Astrocyte (in vitro differentiated cells and primary cell): ENCODE measurements around the gene SUSD4.

Experiments used
- CTCF ChIP-seq: IDR thresholded peaks from 2 replicates; pipeline ENCODE4 v1.5.1; 2011; ENCODE audit warnings: low read depth, mild to moderate bottlenecking, inconsistent platforms, low read length, moderate library complexity; ENCODE audit not compliant: insufficient read depth
- EZH2 ChIP-seq: IDR thresholded peaks from 2 replicates; pipeline ENCODE4 v1.6.1; 2012; ENCODE audit warnings: mild to moderate bottlenecking, low read length, inconsistent platforms; ENCODE audit not compliant: insufficient read depth

DNA sequence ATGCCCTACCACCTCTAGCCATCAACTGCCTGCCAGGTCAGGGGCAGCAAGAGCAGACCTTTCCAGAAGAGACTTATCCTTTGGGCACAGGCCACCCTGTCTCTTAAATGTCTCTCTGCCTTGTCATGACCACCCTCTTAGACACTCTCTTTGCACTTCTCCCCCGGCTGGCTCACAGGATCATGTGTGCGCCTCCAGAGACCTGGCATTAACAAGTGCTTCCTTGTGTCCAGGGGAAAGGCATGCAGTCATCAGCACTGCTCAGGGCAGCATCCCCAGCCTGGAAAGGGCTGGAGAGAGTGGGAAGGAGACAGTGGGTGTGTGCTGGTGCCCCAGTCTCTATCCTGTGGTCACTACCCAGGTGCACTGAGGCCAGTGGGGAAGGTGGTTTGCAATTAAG is 135.8 kb downstream of the SUSD4 start:
- TF ChIP-seq CTCF (no peak), EZH2 (no peak)
